Right lobe of liver (tissue), 4 donors: Measurements from ENCODE around the gene VAV3.

Source experiments
- POLR2A ChIP-seq: fragments of 450-650 bp; IDR thresholded peaks from one replicate; pipeline ENCODE4 v1.6.1; 2017; ENCODE audit warnings: antibody characterized with exemption, mild to moderate bottlenecking
- TF ChIP-seq, protein P1 (sequence below), 4 donors: fragments of 200-600 bp in 3 of 4; fragments of 450-650 bp in 1 of 4; IDR thresholded peaks; one replicate each; pipeline versions ENCODE4 v1.5.1 to v1.8.0; 2016 to 2022; ENCODE audit warnings: antibody characterized with exemption in 4 of 4, mild to moderate bottlenecking in 2 of 4
- donor health status: DM: no; HTN: no; CAD: no.
- donor health status: DM: no; HTN: no; CAD: no.
- donor health status: DM: no; HTN: yes; CAD: no.

- TF ChIP-seq POLR2A = no peak
- TF ChIP-seq, protein P1, sequence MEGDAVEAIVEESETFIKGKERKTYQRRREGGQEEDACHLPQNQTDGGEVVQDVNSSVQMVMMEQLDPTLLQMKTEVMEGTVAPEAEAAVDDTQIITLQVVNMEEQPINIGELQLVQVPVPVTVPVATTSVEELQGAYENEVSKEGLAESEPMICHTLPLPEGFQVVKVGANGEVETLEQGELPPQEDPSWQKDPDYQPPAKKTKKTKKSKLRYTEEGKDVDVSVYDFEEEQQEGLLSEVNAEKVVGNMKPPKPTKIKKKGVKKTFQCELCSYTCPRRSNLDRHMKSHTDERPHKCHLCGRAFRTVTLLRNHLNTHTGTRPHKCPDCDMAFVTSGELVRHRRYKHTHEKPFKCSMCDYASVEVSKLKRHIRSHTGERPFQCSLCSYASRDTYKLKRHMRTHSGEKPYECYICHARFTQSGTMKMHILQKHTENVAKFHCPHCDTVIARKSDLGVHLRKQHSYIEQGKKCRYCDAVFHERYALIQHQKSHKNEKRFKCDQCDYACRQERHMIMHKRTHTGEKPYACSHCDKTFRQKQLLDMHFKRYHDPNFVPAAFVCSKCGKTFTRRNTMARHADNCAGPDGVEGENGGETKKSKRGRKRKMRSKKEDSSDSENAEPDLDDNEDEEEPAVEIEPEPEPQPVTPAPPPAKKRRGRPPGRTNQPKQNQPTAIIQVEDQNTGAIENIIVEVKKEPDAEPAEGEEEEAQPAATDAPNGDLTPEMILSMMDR (IDR thresholded peaks at IDR 0.05) = no peak
Measured at GRCh38 chr1:107534632-107535031, 430.3 kb downstream of the VAV3 start.
